Measurements from ENCODE around the gene NTN1. TPM values are rescaled to one million over a fixed set of nuclear protein-coding genes. Genes with fewer than 3 reads are reported as not detected.

The NTN1 gene
- total RNA-seq, 4 donors from 2014 or later: 3.3 to 19.2 (median 10.4) TPM

DNA sequence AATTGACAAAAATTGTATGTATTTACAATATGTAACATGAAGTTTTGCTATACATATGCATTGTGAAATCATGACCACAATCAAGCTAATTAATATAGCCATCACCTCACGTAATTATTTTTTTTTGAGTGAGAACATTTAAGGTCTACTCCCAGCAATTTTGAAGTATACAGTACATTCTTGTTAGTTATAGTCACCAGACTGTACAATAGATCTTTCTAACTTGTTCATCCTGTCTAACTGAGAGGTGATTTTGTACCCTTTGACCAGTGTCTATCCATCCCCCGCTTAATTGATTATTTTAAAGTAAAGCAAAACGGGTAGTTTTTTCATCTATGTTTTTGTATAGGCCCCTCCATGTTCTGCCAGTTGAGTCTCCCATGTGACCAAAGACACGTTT is 30.3 kb downstream of the NTN1 start:
- intact Hi-C loops (cut with DNase I; ENCODE audit: low total_unique reads): no loop called here
- H3K4me3 ChIP-seq: no peak overlapping the region
- H3K36me3 ChIP-seq: no peaks in the 10 kb centered on the region
- no peak overlapping the region for H3K27ac ChIP-seq
- H3K4me1 ChIP-seq: no peaks in the 10 kb centered on the region
- no peaks in the 10 kb centered on the region for H3K27me3 ChIP-seq
- TF ChIP-seq, protein P1, sequence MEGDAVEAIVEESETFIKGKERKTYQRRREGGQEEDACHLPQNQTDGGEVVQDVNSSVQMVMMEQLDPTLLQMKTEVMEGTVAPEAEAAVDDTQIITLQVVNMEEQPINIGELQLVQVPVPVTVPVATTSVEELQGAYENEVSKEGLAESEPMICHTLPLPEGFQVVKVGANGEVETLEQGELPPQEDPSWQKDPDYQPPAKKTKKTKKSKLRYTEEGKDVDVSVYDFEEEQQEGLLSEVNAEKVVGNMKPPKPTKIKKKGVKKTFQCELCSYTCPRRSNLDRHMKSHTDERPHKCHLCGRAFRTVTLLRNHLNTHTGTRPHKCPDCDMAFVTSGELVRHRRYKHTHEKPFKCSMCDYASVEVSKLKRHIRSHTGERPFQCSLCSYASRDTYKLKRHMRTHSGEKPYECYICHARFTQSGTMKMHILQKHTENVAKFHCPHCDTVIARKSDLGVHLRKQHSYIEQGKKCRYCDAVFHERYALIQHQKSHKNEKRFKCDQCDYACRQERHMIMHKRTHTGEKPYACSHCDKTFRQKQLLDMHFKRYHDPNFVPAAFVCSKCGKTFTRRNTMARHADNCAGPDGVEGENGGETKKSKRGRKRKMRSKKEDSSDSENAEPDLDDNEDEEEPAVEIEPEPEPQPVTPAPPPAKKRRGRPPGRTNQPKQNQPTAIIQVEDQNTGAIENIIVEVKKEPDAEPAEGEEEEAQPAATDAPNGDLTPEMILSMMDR (IDR thresholded peaks at IDR 0.05): no peak
- no peak for TF ChIP-seq POLR2A (IDR thresholded peaks at IDR 0.05)
- no peak for DNase-seq
- no peaks in the 10 kb centered on the region for H3K9me3 ChIP-seq

DNA sequence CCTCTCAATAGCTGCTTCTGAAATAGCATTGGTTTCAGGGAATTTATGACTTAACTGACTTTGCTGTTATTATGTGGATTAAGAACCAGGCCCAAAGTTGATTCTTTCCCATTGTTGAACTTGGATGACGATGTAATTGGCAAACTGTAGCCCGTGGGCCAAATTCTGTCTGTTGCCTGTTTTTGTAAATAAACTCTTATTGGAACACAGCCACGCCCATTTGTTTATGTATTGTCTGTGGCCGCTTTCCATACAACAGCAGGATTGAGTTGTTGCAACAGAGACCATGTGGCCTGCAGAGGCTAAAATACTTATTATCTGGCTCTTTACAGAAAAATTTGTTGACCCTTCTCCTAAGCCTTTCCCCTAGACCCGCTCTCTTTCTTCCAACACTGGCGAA is 31.6 kb downstream of the NTN1 start:
- TF ChIP-seq, protein P1 (IDR thresholded peaks at IDR 0.05): no peak
- no peak for TF ChIP-seq POLR2A (IDR thresholded peaks at IDR 0.05)
- no peak for DNase-seq

GRCh38 chr17:9053406-9053805 is 32.1 kb downstream of the NTN1 start:
- TF ChIP-seq, protein P1 (IDR thresholded peaks at IDR 0.05): no peak
- no peak for TF ChIP-seq POLR2A (IDR thresholded peaks at IDR 0.05)
- H3K27me3 ChIP-seq: no peaks in the 10 kb centered on the region
- H3K27ac ChIP-seq: no peak overlapping the region
- no peaks in the 10 kb centered on the region for H3K9me3 ChIP-seq
- no peaks in the 10 kb centered on the region for H3K36me3 ChIP-seq
- intact Hi-C loops (cut with DNase I; ENCODE audit: low total_unique reads): no loop called here
- no peak for DNase-seq
- H3K4me3 ChIP-seq: no peak overlapping the region
- no peaks in the 10 kb centered on the region for H3K4me1 ChIP-seq

More for the DNA sequence above, 31.6 kb downstream of the NTN1 start:
- H3K36me3 ChIP-seq: no peaks in the 10 kb centered on the region
- intact Hi-C loops (cut with DNase I; ENCODE audit: low total_unique reads): no loop called here
- no peaks in the 10 kb centered on the region for H3K9me3 ChIP-seq
- H3K27me3 ChIP-seq: no peaks in the 10 kb centered on the region
- no peak overlapping the region for H3K27ac ChIP-seq
- no peaks in the 10 kb centered on the region for H3K4me1 ChIP-seq
- H3K4me3 ChIP-seq: no peak overlapping the region

- intact Hi-C loops (cut with DNase I; ENCODE audit: low total_unique reads): no loop called here
- no peaks in the 10 kb centered on the region for H3K4me1 ChIP-seq
- H3K4me3 ChIP-seq: no peak overlapping the region
- no peaks in the 10 kb centered on the region for H3K27me3 ChIP-seq
- no peak for DNase-seq
- TF ChIP-seq, protein P1 (IDR thresholded peaks at IDR 0.05): no peak
- TF ChIP-seq POLR2A (IDR thresholded peaks at IDR 0.05): no peak
- H3K27ac ChIP-seq: no peak overlapping the region
- H3K9me3 ChIP-seq: no peaks in the 10 kb centered on the region
- H3K36me3 ChIP-seq: no peaks in the 10 kb centered on the region
Observed at GRCh38 chr17:9054126-9054975, 33.0 kb downstream of the NTN1 start.

GRCh38 chr17:9055281-9055680 is 34.0 kb downstream of the NTN1 start:
- H3K4me1 ChIP-seq: no peaks in the 10 kb centered on the region
- no peak overlapping the region for H3K27ac ChIP-seq
- intact Hi-C loops (cut with DNase I; ENCODE audit: low total_unique reads): no loop called here
- TF ChIP-seq, protein P1 (IDR thresholded peaks at IDR 0.05): no peak
- no peak for TF ChIP-seq POLR2A (IDR thresholded peaks at IDR 0.05)
- no peak overlapping the region for H3K4me3 ChIP-seq
- no peaks in the 10 kb centered on the region for H3K9me3 ChIP-seq
- no peak for DNase-seq
- no peaks in the 10 kb centered on the region for H3K27me3 ChIP-seq
- H3K36me3 ChIP-seq: no peaks in the 10 kb centered on the region

Data from uterus (tissue), 4 donors.